ENCODE measurements around the gene PPWD1.

GRCh38 chr5:65611524-65611923, 48.4 kb downstream of the PPWD1 start:
- TF ChIP-seq POLR2A (IDR thresholded peaks at IDR 0.05) = no peak
- no peak for TF ChIP-seq EP300 (IDR thresholded peaks at IDR 0.05)
